ENCODE data around the gene PLCL2. TPM values are rescaled to one million over a fixed set of nuclear protein-coding genes. Genes with fewer than 3 reads are reported as not detected.

The PLCL2 gene
- total and polyA plus RNA-seq, 2 donors (not counting 1 experiment from before 2014, with no cell fraction given), result 4.0 to 11.9 TPM

- no peak overlapping the region for H3K9ac ChIP-seq (ENCODE audit: insufficient read depth, low read length)
- H4K20me1 ChIP-seq (ENCODE audit: control insufficient read depth, extremely low read depth, insufficient read depth, low read length), result no peaks in the 10 kb centered on the region
- no peaks in the 10 kb centered on the region for H3K9me3 ChIP-seq (ENCODE audit: control insufficient read depth, insufficient read depth, low read depth, low read length)
- H3K79me2 ChIP-seq (ENCODE audit: control insufficient read depth, insufficient read depth, low read length), result no peaks in the 10 kb centered on the region
- H3K36me3 ChIP-seq (ENCODE audit: control insufficient read depth, insufficient read depth, low read length), result no peaks in the 10 kb centered on the region
- no peak overlapping the region for H2AFZ ChIP-seq (ENCODE audit: low read length)
- no peak overlapping the region for H3K4me2 ChIP-seq (ENCODE audit: extremely low read depth, insufficient read depth, low read length)
- TF ChIP-seq CTCF (conservative IDR thresholded peaks at IDR 0.05 in 1 of 2, IDR thresholded peaks at IDR 0.05 in 1 of 2; ENCODE audit: low read depth in 1 of 2, low read length in 2 of 2) (no peak), EZH2 (IDR thresholded peaks at IDR 0.05; ENCODE audit: low read length, missing control alignments) (no peak)
- no peak for DNase-seq (ENCODE audit: low read depth in 2 of 2)
- H3K27me3 ChIP-seq (ENCODE audit: control insufficient read depth, insufficient read depth, low read length), result no peaks in the 10 kb centered on the region
- H3K27ac ChIP-seq (ENCODE audit: insufficient read depth, low read length), result no peak overlapping the region
- no peak overlapping the region for H3K4me3 ChIP-seq (replicated peaks in 1 of 4; ENCODE audit: control extremely low read depth in 1 of 4, insufficient read depth in 1 of 4, low read depth in 3 of 4, low read length in 4 of 4)
- no peaks in the 10 kb centered on the region for H3K4me1 ChIP-seq (ENCODE audit: control insufficient read depth, extremely low read depth, insufficient read depth, low read length)
Observed at GRCh38 chr3:16896094-16896627, 11.4 kb downstream of the PLCL2 start.

- Histone ChIP-seq H3K9ac (ENCODE audit: insufficient read depth, low read length) (no peak overlapping the region), H3K9me3 (ENCODE audit: control insufficient read depth, insufficient read depth, low read depth, low read length) (no peaks in the 10 kb centered on the region), H3K27me3 (ENCODE audit: control insufficient read depth, insufficient read depth, low read length) (no peaks in the 10 kb centered on the region), H3K36me3 (ENCODE audit: control insufficient read depth, insufficient read depth, low read length) (no peaks in the 10 kb centered on the region), H3K4me3 (replicated peaks in 1 of 4; ENCODE audit: control extremely low read depth in 1 of 4, insufficient read depth in 1 of 4, low read depth in 3 of 4, low read length in 4 of 4) (no peak overlapping the region), H3K4me2 (ENCODE audit: extremely low read depth, insufficient read depth, low read length) (no peak overlapping the region), H2AFZ (ENCODE audit: low read length) (no peak overlapping the region), H3K27ac (ENCODE audit: insufficient read depth, low read length) (no peak overlapping the region), H4K20me1 (ENCODE audit: control insufficient read depth, extremely low read depth, insufficient read depth, low read length) (no peaks in the 10 kb centered on the region), H3K79me2 (ENCODE audit: control insufficient read depth, insufficient read depth, low read length) (no peaks in the 10 kb centered on the region), H3K4me1 (ENCODE audit: control insufficient read depth, extremely low read depth, insufficient read depth, low read length) (no peaks in the 10 kb centered on the region)
- no peak for TF ChIP-seq EZH2 (IDR thresholded peaks at IDR 0.05; ENCODE audit: low read length, missing control alignments)
- no peak for DNase-seq (ENCODE audit: low read depth in 2 of 2)
Observed at GRCh38 chr3:16896820-16897219, 12.1 kb downstream of the PLCL2 start.

GRCh38 chr3:16897254-16897926, 12.6 kb downstream of the PLCL2 start:
- H3K79me2 ChIP-seq (ENCODE audit: control insufficient read depth, insufficient read depth, low read length), result no peaks in the 10 kb centered on the region
- no peaks in the 10 kb centered on the region for H3K9me3 ChIP-seq (ENCODE audit: control insufficient read depth, insufficient read depth, low read depth, low read length)
- TF ChIP-seq EZH2 (IDR thresholded peaks at IDR 0.05; ENCODE audit: low read length, missing control alignments) (no peak), CTCF (conservative IDR thresholded peaks at IDR 0.05 in 1 of 2, IDR thresholded peaks at IDR 0.05 in 1 of 2; ENCODE audit: low read depth in 1 of 2, low read length in 2 of 2) (no peak)
- no peak overlapping the region for H2AFZ ChIP-seq (ENCODE audit: low read length)
- H3K4me3 ChIP-seq (replicated peaks in 1 of 4; ENCODE audit: control extremely low read depth in 1 of 4, insufficient read depth in 1 of 4, low read depth in 3 of 4, low read length in 4 of 4), result no peak overlapping the region
- no peak overlapping the region for H3K4me2 ChIP-seq (ENCODE audit: extremely low read depth, insufficient read depth, low read length)
- no peak overlapping the region for H3K27ac ChIP-seq (ENCODE audit: insufficient read depth, low read length)
- H4K20me1 ChIP-seq (ENCODE audit: control insufficient read depth, extremely low read depth, insufficient read depth, low read length), result no peaks in the 10 kb centered on the region
- no peaks in the 10 kb centered on the region for H3K27me3 ChIP-seq (ENCODE audit: control insufficient read depth, insufficient read depth, low read length)
- H3K9ac ChIP-seq (ENCODE audit: insufficient read depth, low read length), result no peak overlapping the region
- DNase-seq (ENCODE audit: low read depth in 2 of 2), result peak in 1 of 2 donors; percentile 43
- no peaks in the 10 kb centered on the region for H3K4me1 ChIP-seq (ENCODE audit: control insufficient read depth, extremely low read depth, insufficient read depth, low read length)
- H3K36me3 ChIP-seq (ENCODE audit: control insufficient read depth, insufficient read depth, low read length), result no peaks in the 10 kb centered on the region
